SU-DHL-6 (cell line): Measurements from ENCODE around the gene DDX54.

Source experiments
- CTCF ChIP-seq: fragments of 200-600 bp; sonication (generic); IDR thresholded peaks from one replicate; pipeline ENCODE4 v1.5.1; 2017; ENCODE audit warnings: antibody characterized with exemption, mild to moderate bottlenecking, low read length, moderate library complexity; ENCODE audit not compliant: insufficient read depth, poor library complexity, severe bottlenecking
- EZH2phosphoT487 ChIP-seq: fragments of 200-600 bp; sonication (generic), shearing (Covaris generic); conservative IDR thresholded peaks from 2 replicates; pipeline ENCODE4 v1.6.1; 2018; ENCODE audit warnings: mild to moderate bottlenecking, antibody characterized with exemption, low read length, moderate library complexity, mixed read lengths

- TF ChIP-seq CTCF = peak; percentile 53
- no peak for TF ChIP-seq EZH2phosphoT487
Observed at GRCh38 chr12:113232840-113233585, 47.7 kb upstream of the DDX54 start.
